IMR-90 (cell line): ENCODE results near the gene BOD1L2. TPM values are rescaled to one million over a fixed set of nuclear protein-coding genes. Genes with fewer than 3 reads are reported as not detected.

Source experiments
- ATAC-seq: fragments of 200-7000 bp; cut with Tn5 transposase; 2 replicates; pipeline ENCODE4 v1.9.1; 2020; ENCODE audit warnings: low read depth, mild to moderate bottlenecking, moderate library complexity
- BruUV-seq: library from RNA; stranded (reverse); fragments of 400-500 nt; replicated peaks from 2 replicates; lab custom pipeline; 2021; lab: Mats Ljungman, UMichigan
- CTCF ChIA-PET: fragments of 300-600 bp; formaldehyde crosslinking; extraction: SDS; loops from one replicate; lab custom pipeline; 2021; ENCODE audit warnings: antibody characterized with exemption; lab: Yijun Ruan, JAX
- POLR2A ChIA-PET: fragments of 300-600 bp; sonication (Branson Sonifier 250); formaldehyde crosslinking; loops from one replicate; lab custom pipeline; 2022; ENCODE audit warnings: antibody characterized with exemption; ENCODE audit not compliant: unreplicated experiment; lab: Charles Lee
- DNase-seq: peaks from one replicate; pipeline ENCODE4 v3.0.0; 2013
- H2AFZ ChIP-seq: replicated peaks from 2 replicates; pipeline ENCODE3; 2013; ENCODE audit warnings: low read length, mild to moderate bottlenecking; ENCODE audit not compliant: poor library complexity
- H2AK5ac ChIP-seq: 2 replicates; pipeline ENCODE4 v1.6.1; 2013; ENCODE audit warnings: low read depth, low read length, inconsistent platforms
- H2AK9ac ChIP-seq: replicated peaks from 2 replicates; pipeline ENCODE3; 2013; ENCODE audit warnings: mild to moderate bottlenecking, low read depth, low read length, moderate library complexity; ENCODE audit not compliant: poor library complexity
- H2BK120ac ChIP-seq: 2 replicates; pipeline ENCODE4 v1.6.1; 2013; ENCODE audit warnings: low read depth, low read length, inconsistent platforms
- H2BK15ac ChIP-seq: 3 replicates; pipeline ENCODE4 v1.6.1; 2013; ENCODE audit warnings: low read depth, low read length, inconsistent platforms
- H2BK20ac ChIP-seq: 2 replicates; pipeline ENCODE4 v1.6.1; 2013; ENCODE audit warnings: low read depth, mild to moderate bottlenecking, inconsistent platforms, low read length, moderate library complexity
- H2BK5ac ChIP-seq: 2 replicates; pipeline ENCODE4 v1.6.1; 2013; ENCODE audit warnings: mild to moderate bottlenecking, low read depth, low read length, inconsistent platforms; ENCODE audit not compliant: poor library complexity, severe bottlenecking
- H3K14ac ChIP-seq: replicated peaks from 2 replicates; pipeline ENCODE4 v1.6.1; 2013; ENCODE audit warnings: low read depth, low read length, inconsistent platforms
- H3K18ac ChIP-seq: 2 replicates; pipeline ENCODE4 v1.6.1; 2013; ENCODE audit warnings: low read depth, low read length, control low read depth
- H3K23ac ChIP-seq: 2 replicates; pipeline ENCODE4 v1.6.1; 2013; ENCODE audit warnings: low read depth, low read length, inconsistent platforms
- H3K27ac ChIP-seq: 2 replicates; pipeline ENCODE4 v1.5.1; 2013; ENCODE audit warnings: mild to moderate bottlenecking, control low read depth, low read length; ENCODE audit not compliant: insufficient read depth
- H3K27me3 ChIP-seq: 2 replicates; pipeline ENCODE4 v1.6.1; 2013; ENCODE audit warnings: low read length; ENCODE audit not compliant: control insufficient read depth, insufficient read depth
- H3K36me3 ChIP-seq: 2 replicates; pipeline ENCODE4 v1.6.1; 2013; ENCODE audit warnings: low read length, mixed read lengths; ENCODE audit not compliant: control insufficient read depth, insufficient read depth
- H3K4ac ChIP-seq: 2 replicates; pipeline ENCODE4 v1.6.1; 2013; ENCODE audit warnings: low read depth, low read length, inconsistent platforms
- H3K4me1 ChIP-seq: 2 replicates; pipeline ENCODE4 v1.6.1; 2013; ENCODE audit warnings: low read length, mixed read lengths; ENCODE audit not compliant: control insufficient read depth, insufficient read depth
- H3K4me2 ChIP-seq: 2 replicates; pipeline ENCODE4 v1.6.1; 2013; ENCODE audit warnings: low read depth, mild to moderate bottlenecking, control low read depth, low read length, moderate library complexity
- H3K4me3 ChIP-seq: 2 replicates; pipeline ENCODE4 v1.5.1; 2013; ENCODE audit warnings: low read depth, mild to moderate bottlenecking, control low read depth, low read length, moderate library complexity; ENCODE audit not compliant: insufficient read depth
- H3K56ac ChIP-seq: 2 replicates; pipeline ENCODE4 v1.6.1; 2013; ENCODE audit warnings: low read length, inconsistent platforms; ENCODE audit not compliant: insufficient read depth; ENCODE audit errors: extremely low read depth
- H3K79me1 ChIP-seq, 2 experiments: 2 replicates each; pipeline ENCODE4 v1.6.1; 2013; ENCODE audit warnings: low read length in 2 of 2, inconsistent platforms in 1 of 2, low read depth in 1 of 2
- H3K9ac ChIP-seq: 2 replicates; pipeline ENCODE4 v1.6.1; 2013; ENCODE audit warnings: low read depth, low read length, control low read depth
- H3K9me1 ChIP-seq: 2 replicates; pipeline ENCODE4 v1.6.1; 2013; ENCODE audit warnings: low read length, inconsistent platforms; ENCODE audit not compliant: insufficient read depth
- H3K9me3 ChIP-seq: 2 replicates; pipeline ENCODE4 v1.6.1; 2013; ENCODE audit warnings: low read length; ENCODE audit not compliant: control insufficient read depth, insufficient read depth
- H4K20me1 ChIP-seq: 2 replicates; pipeline ENCODE4 v1.6.1; 2013; ENCODE audit warnings: low read length, inconsistent platforms; ENCODE audit not compliant: insufficient read depth
- H4K5ac ChIP-seq: 2 replicates; pipeline ENCODE4 v1.6.1; 2013; ENCODE audit warnings: mild to moderate bottlenecking, low read depth, low read length, control low read depth
- H4K8ac ChIP-seq, 2 experiments: 2 replicates each; pipeline ENCODE4 v1.6.1; 2013; ENCODE audit warnings: low read depth in 2 of 2, low read length in 2 of 2, control low read depth in 1 of 2, inconsistent platforms in 1 of 2
- H4K91ac ChIP-seq: 2 replicates; pipeline ENCODE4 v1.6.1; 2013; ENCODE audit warnings: low read depth, low read length, inconsistent platforms; ENCODE audit not compliant: insufficient read depth
- CTCF ChIP-seq: conservative IDR thresholded peaks from 2 replicates; pipeline ENCODE4 v1.5.1; 2012; ENCODE audit warnings: mild to moderate bottlenecking, low read depth, low read length, improper control_type of control experiment
- WGBS, 2 experiments: methylation state at CpG; one replicate each; pipeline versions ENCODE4 v1.1.5 to v1.1.7; 2013; ENCODE audit warnings: missing lambda C conversion rate in 2 of 2; ENCODE audit not compliant: insufficient read length in 1 of 2; ENCODE audit errors: extremely low coverage in 2 of 2; 5-methylcytosine and 5-hydroxymethylcytosine counted together
- dilution Hi-C: fragments of 300-500 bp; cut with HindIII; formaldehyde crosslinking; loops from one replicate; pipeline ENCODE4 v1.14.3; 2018; ENCODE audit warnings: low sequenced_read_pairs; ENCODE audit not compliant: unreplicated experiment
- in situ Hi-C: fragments of 300-500 bp; cut with MboI; formaldehyde crosslinking; loops from 3 replicates; pipeline ENCODE4 v1.14.3; 2019; ENCODE audit warnings: low sequenced_read_pairs, inconsistent platforms, mixed read lengths
- intact Hi-C: fragments of 100-400 bp; cut with micrococcal nuclease; formaldehyde crosslinking; loops from 2 replicates; pipeline ENCODE4 v1.10.0; 2022
- polyA plus RNA-seq, 3 experiments: library from polyadenylated mRNA; depleted of rRNA; stranded (reverse); fragments of >200 nt; gene quantifications; 2 replicates each; pipeline ENCODE4 v1.2.3, GENCODE V29; 2012; ENCODE audit warnings: low replicate concordance in 1 of 3
- total RNA-seq: library from RNA; depleted of rRNA; stranded (reverse); fragments of >200 nt; gene quantifications from 2 replicates; pipeline ENCODE4 v1.2.3, GENCODE V29; 2012

BOD1L2 gene
- total and polyA plus RNA-seq, 2 of the 4 experiments (the other 2 are of a cell fraction) = not detected

- Histone ChIP-seq H2AFZ (no peak overlapping the region), H3K9ac (no peak overlapping the region), H3K4ac (no peak overlapping the region), H3K4me1 (no peaks in the 10 kb centered on the region), H3K4me3 (no peak overlapping the region), H4K20me1 (no peaks in the 10 kb centered on the region), H4K91ac (no peak overlapping the region), H4K8ac (no peak overlapping the region), H3K9me1 (no peaks in the 10 kb centered on the region), H2AK9ac (no peak overlapping the region), H3K18ac (no peak overlapping the region), H2BK5ac (no peak overlapping the region), H3K14ac (no peak overlapping the region), H3K27me3 (0 out of 2 replicates have a peak, but pooled peaks cover 4% of the 10 kb centered on the region), H3K79me1 (no peaks in the 10 kb centered on the region), H3K9me3 (no peaks in the 10 kb centered on the region), H3K23ac (no peak overlapping the region), H2AK5ac (no peak overlapping the region), H3K27ac (no peak overlapping the region), H3K4me2 (no peak overlapping the region), H2BK15ac (no peak overlapping the region), H2BK120ac (no peak overlapping the region), H3K56ac (no peak overlapping the region), H4K5ac (no peak overlapping the region), H3K36me3 (no peaks in the 10 kb centered on the region), H2BK20ac (no peak overlapping the region)
- BruUV-seq = no TSS peak
- in situ Hi-C loops (no loop called here), dilution Hi-C loops (no loop called here), intact Hi-C loops (no loop called here)
- no peak for ATAC-seq
- no CpG with 5 or more reads among the region's 4 CpGs for WGBS, 2 experiments
- ChIA-PET CTCF (no interaction called here), POLR2A (no interaction called here)
- no peak for DNase-seq
- no peak for TF ChIP-seq CTCF
These were observed 33.0 kb upstream of the BOD1L2 start for GRCh38 chr18:57113799-57114420.
